ENCODE results near the gene SPATA24. TPM values are rescaled to one million over a fixed set of nuclear protein-coding genes. Genes with fewer than 3 reads are reported as not detected.

SPATA24 gene
- total and polyA plus RNA-seq, 4 donors = 1.8 to 2.7 (median 2.5) TPM

DNA sequence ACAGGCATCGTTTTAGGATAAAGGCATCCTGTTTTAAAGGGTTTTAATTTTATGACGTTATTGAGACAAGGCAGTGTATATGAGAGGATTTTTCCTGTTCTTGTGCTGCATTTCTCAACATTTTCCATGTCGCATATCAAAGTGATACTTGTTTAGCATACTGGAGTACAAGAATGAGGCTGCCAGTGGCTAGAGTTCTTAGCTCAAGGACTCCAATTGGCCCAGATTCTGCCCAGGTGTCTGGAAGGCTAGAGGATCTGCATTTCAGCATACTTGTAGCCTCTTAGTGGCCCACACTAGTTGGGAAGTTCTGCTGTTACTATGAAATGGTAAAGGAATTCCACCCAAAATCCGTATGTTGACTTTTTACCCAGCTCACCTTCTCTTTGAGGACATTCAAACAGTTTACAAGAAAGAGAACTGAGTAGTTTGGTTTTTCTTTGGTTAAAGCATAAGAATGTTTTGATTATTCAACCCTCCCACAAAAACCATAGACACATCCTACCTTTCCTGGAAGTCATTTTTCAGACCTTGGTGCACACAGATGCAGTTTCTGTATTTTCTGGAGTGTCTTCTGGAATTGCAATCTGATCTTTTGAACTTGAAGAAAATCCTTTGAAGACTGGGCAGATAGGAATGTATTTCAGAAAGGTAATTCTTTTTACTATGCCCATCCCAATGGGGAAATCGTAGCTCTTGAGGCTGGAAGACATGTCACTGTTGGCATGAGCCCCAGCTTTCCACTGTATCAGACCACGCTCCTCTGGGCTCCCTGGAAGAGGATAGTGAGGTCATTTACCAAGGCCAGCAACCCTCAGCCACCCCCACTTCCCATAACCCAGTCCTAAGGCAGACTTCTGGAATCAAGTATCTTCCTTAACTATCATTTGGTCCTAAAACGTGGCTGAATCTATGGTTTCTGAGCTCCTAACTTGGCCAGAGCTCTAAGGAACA is 32.1 kb downstream of the SPATA24 start (continued):
- TF ChIP-seq, protein P1, sequence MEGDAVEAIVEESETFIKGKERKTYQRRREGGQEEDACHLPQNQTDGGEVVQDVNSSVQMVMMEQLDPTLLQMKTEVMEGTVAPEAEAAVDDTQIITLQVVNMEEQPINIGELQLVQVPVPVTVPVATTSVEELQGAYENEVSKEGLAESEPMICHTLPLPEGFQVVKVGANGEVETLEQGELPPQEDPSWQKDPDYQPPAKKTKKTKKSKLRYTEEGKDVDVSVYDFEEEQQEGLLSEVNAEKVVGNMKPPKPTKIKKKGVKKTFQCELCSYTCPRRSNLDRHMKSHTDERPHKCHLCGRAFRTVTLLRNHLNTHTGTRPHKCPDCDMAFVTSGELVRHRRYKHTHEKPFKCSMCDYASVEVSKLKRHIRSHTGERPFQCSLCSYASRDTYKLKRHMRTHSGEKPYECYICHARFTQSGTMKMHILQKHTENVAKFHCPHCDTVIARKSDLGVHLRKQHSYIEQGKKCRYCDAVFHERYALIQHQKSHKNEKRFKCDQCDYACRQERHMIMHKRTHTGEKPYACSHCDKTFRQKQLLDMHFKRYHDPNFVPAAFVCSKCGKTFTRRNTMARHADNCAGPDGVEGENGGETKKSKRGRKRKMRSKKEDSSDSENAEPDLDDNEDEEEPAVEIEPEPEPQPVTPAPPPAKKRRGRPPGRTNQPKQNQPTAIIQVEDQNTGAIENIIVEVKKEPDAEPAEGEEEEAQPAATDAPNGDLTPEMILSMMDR (IDR thresholded peaks at IDR 0.05; ENCODE audit: low read depth, low read length, missing input control) = no peak
- TF ChIP-seq JUND (IDR thresholded peaks at IDR 0.05) (no peak), EGR1 (IDR thresholded peaks at IDR 0.05; ENCODE audit: low read depth in 2 of 2) (no peak)
- TF ChIP-seq, protein P2, sequence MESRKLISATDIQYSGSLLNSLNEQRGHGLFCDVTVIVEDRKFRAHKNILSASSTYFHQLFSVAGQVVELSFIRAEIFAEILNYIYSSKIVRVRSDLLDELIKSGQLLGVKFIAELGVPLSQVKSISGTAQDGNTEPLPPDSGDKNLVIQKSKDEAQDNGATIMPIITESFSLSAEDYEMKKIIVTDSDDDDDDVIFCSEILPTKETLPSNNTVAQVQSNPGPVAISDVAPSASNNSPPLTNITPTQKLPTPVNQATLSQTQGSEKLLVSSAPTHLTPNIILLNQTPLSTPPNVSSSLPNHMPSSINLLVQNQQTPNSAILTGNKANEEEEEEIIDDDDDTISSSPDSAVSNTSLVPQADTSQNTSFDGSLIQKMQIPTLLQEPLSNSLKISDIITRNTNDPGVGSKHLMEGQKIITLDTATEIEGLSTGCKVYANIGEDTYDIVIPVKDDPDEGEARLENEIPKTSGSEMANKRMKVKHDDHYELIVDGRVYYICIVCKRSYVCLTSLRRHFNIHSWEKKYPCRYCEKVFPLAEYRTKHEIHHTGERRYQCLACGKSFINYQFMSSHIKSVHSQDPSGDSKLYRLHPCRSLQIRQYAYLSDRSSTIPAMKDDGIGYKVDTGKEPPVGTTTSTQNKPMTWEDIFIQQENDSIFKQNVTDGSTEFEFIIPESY (IDR thresholded peaks at IDR 0.05) = no peak

DNA sequence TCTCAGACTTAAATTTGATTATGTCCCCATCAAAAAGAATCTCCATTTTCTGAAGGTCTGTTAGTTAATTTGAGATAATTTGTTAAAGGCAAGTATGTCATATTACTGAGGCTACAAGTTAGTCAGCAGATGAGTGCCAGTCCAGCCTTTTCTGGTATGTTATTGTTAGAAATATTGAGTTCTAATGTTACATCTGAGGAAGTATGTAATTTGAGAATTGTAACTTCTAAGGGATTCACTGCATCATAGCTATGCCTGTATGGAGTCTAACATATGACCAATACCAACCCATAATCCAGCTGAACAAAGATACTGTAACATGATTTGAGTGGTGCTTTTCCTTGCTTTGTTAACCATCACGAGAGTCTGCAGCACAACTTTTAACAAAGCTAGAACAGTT is 34.7 kb downstream of the SPATA24 start:
- Histone ChIP-seq H3K9me3 (ENCODE audit: control insufficient read depth in 4 of 4, low read length in 3 of 4) (no peaks in the 10 kb centered on the region), H3K4me1 (ENCODE audit: control insufficient read depth in 4 of 4, insufficient read depth in 4 of 4, low read length in 3 of 4) (peaks cover 2 to 12% (median 8%) of the 10 kb centered on the region in 4 donors), H3K27me3 (ENCODE audit: control insufficient read depth in 4 of 4, insufficient read depth in 4 of 4, low read length in 3 of 4) (no peaks in the 10 kb centered on the region), H3K9ac (ENCODE audit: low read depth in 1 of 2, low read length in 2 of 2) (no peak overlapping the region), H3K27ac (ENCODE audit: low read depth in 1 of 2, low read length in 2 of 2) (no peak overlapping the region), H3K36me3 (ENCODE audit: control insufficient read depth in 4 of 4, insufficient read depth in 3 of 4, low read depth in 1 of 4, low read length in 3 of 4) (peaks cover 17 to 47% (median 32%) of the 10 kb centered on the region in 4 donors), H3K4me3 (ENCODE audit: low read depth in 1 of 3, low read length in 3 of 3) (no peak overlapping the region)
- WGBS = 96% methylated on average over 1 of the region's 1 CpG
- no peak for TF ChIP-seq FOXA1 (IDR thresholded peaks at IDR 0.05)
- TF ChIP-seq HNF4G (IDR thresholded peaks at IDR 0.05) = no peak
- no peak for TF ChIP-seq RXRA (IDR thresholded peaks at IDR 0.05)
- TF ChIP-seq, protein P3, sequence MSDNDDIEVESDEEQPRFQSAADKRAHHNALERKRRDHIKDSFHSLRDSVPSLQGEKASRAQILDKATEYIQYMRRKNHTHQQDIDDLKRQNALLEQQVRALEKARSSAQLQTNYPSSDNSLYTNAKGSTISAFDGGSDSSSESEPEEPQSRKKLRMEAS (IDR thresholded peaks at IDR 0.05) = no peak
- no peak for DNase-seq (ENCODE audit: low spot score)

- H3K4me3 ChIP-seq (ENCODE audit: low read depth in 1 of 3, low read length in 3 of 3) = no peak overlapping the region
- H3K9me3 ChIP-seq (ENCODE audit: control insufficient read depth in 4 of 4, low read length in 3 of 4) = no peaks in the 10 kb centered on the region
- H3K9ac ChIP-seq (ENCODE audit: low read depth in 1 of 2, low read length in 2 of 2) = no peak overlapping the region
- peaks cover 17 to 53% (median 37%) of the 10 kb centered on the region in 4 donors for H3K36me3 ChIP-seq (ENCODE audit: control insufficient read depth in 4 of 4, insufficient read depth in 3 of 4, low read depth in 1 of 4, low read length in 3 of 4)
- TF ChIP-seq, protein P4, sequence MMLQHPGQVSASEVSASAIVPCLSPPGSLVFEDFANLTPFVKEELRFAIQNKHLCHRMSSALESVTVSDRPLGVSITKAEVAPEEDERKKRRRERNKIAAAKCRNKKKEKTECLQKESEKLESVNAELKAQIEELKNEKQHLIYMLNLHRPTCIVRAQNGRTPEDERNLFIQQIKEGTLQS (IDR thresholded peaks at IDR 0.05) = no peak
- TF ChIP-seq, protein P2 (IDR thresholded peaks at IDR 0.05) = no peak
- no peak for TF ChIP-seq FOXA1 (IDR thresholded peaks at IDR 0.05)
- TF ChIP-seq EGR1 (IDR thresholded peaks at IDR 0.05; ENCODE audit: low read depth in 2 of 2) = no peak
- TF ChIP-seq GABPA (IDR thresholded peaks at IDR 0.05 in 1 of 2, conservative IDR thresholded peaks at IDR 0.05 in 1 of 2) = no peak
- H3K27ac ChIP-seq (ENCODE audit: low read depth in 1 of 2, low read length in 2 of 2) = no peak overlapping the region
- no peaks in the 10 kb centered on the region for H3K27me3 ChIP-seq (ENCODE audit: control insufficient read depth in 4 of 4, insufficient read depth in 4 of 4, low read length in 3 of 4)
- DNase-seq (ENCODE audit: low spot score) = no peak
- peaks cover 2 to 6% (median 5%) of the 10 kb centered on the region in 4 donors for H3K4me1 ChIP-seq (ENCODE audit: control insufficient read depth in 4 of 4, insufficient read depth in 4 of 4, low read length in 3 of 4)
- WGBS = 75% methylated on average over 2 of the region's 2 CpGs
Measured at GRCh38 chr5:139368613-139369012, 35.3 kb downstream of the SPATA24 start.
